GM21528 (cell line): ENCODE data around the gene CHAC1.

Source experiments
- ATAC-seq: cut with Tn5 transposase; IDR thresholded peaks from one replicate; pipeline ENCODE4 v1.9.1; 2021; ENCODE audit warnings: mild to moderate bottlenecking, moderate library complexity; ENCODE audit not compliant: unreplicated experiment, low FRiP score

The CHAC1 gene

GRCh38 chr15:40922608-40923005 is 30.7 kb upstream of the CHAC1 start:
- no peak for ATAC-seq

GRCh38 chr15:40923551-40923950 is 29.7 kb upstream of the CHAC1 start:
- no peak for ATAC-seq

GRCh38 chr15:40925495-40925862 is 27.8 kb upstream of the CHAC1 start:
- ATAC-seq, result no peak

DNA sequence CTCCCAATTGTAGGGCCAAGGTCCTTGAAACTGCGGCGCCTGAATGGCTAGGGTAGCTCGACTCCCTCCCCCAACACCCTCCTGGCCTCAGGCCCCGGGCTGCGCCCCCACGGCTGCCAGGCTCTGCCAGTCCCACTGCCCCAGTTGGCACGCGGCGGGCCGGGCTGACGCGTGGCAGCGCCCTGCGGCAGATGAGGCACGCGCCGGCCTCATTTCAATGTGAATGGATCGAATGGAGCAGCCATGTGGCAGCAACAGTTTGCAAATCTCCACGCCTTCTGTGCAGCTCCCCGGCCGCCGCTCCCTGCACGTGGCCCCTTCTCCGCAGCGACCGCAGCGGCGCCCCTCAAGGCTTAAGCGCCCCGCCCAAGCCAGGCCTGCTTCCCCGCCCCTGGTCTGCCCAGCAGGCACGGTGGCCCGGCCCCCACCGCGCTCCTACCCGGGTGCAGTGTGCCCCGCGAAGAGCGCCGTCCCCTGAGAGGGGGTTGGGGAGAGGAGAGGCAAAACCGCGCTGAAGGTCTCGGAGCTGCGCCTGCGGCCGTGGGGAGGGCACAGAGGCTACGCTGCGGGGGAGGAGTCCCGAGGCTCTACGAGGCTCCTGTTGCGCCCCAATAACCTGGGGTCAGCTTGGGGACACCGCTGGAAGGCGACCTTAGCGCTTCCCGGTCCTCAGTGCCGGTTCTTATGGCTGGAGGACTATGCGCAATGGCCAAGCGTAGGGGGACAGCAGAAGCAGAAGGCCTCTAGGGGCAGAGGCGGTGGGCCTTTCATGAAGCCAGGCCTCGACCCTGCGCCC is 27.2 kb upstream of the CHAC1 start:
- ATAC-seq, result no peak

DNA sequence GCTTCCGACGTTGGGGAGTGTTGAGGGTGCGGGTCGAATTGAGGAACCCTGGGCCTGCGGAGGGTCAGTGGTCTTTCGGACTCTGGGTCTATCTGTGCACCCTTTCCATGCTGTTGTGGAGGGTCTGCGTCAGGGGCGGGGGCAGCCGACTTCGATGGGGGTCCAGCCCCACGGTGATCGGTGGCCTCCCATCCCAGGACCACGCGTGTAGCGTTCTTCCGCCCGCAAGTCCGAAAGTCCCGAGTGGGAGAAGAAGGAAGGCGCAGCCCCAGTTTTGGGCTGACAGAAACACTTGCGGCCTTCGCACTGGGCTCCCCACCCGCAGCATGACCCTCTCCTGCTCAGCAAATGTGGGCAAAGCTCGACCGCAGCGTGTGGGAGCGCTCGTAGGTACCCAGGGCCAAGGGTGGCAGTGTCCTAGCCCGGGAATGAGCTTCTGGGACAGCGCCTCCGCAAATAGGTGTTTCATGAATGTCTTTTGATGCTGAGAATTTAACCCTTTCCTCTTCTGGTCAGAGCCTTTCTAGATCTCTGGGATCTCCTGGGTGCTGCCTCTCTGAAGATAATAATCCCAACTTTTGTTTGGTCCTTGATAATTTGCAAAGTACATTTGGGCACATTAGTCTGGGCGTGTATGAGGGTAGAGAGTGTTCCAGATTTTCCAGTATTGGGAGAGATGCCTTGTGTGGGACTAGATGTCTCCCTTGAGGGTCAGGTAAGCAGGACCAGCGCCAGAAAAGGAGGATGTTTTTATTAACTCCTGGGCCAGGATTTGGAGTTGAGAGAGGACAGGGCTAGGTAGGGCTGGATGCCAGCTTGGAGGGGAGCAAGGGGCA is 26.4 kb upstream of the CHAC1 start:
- ATAC-seq, result no peak

GRCh38 chr15:40927495-40927872 is 25.8 kb upstream of the CHAC1 start:
- ATAC-seq, result no peak

DNA sequence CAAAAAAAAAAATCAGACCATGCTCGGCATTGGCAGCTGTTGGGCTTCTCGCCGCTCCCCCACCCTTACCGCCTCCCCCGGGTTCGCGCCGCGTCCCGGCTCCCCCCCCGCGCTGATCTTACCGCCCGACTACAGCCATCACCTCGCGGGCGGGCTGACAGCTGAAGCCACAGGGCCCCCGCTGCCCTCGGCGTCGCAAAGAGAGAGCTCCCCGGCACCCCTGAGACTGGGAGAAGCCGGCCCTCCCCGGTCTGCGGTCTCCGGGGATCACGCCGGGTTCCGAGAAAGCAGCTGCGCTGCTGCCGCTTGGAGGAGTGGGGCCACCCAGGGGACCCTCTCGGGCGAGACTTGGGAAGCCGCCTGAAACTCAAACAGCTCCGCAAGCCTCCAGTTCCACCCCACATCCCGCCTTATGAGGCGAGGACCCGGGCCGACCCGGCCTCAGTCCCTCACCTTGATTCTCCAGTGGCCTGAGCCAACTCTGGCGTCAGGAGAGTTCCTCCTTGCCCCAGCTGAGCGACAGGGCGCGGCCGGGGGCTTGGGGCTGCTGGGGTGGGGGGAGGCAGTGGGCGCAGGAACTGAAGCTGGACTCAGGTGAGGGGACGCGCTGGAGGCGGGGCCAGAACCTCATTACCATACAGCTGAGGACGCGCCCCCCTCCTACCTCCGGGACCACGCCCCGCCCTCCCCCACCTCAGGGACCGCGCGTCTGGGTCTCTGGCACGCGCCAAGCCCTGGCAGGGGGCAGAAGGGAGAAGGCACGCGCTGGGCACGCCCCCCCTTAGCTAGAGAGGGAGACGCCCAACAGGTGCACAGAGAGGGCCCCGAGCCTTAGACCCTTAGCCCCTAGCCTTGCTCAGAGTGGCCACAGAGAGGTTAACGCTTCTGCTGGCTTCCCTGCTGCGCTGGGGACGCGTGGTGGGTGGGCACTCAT is 25.1 kb upstream of the CHAC1 start:
- ATAC-seq, result no peak

DNA sequence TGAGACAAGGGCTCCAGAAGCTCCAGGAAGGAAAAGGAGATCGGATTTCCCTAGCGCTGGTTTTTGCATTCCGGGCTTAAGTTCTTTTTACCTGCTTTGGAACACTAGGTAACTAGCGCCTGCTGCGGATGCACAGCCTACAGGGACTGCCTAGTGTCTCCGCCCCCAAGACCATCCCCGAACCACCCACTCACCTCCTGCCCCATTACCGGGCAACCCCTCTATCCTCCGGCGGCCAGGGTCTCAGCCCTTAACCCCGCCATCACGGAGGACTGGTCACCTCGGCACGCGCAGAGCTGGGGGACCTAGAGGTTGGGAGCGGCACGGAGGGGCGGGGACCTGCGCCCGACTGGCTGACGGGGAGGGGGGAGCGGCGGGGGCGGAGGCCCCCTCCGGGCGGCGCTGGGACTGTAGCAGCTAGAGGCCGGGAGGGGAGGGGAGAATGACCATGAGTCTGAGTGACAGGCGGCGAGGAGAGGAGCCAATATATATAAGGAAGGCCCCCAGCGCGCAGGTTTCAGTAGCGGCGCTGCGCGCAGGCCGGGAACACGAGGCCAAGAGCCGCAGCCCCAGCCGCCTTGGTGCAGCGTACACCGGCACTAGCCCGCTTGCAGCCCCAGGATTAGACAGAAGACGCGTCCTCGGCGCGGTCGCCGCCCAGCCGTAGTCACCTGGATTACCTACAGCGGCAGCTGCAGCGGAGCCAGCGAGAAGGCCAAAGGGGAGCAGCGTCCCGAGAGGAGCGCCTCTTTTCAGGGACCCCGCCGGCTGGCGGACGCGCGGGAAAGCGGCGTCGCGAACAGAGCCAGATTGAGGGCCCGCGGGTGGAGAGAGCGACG is 24.2 kb upstream of the CHAC1 start, which contains the start of gene DLL4:
Gene DLL4, plus strand, starts transcription at position 520 of the 839 bp plus-strand sequence. CDS start 329 bp downstream, outside the sequence.
- ATAC-seq, result no peak

GRCh38 chr15:40929660-40930429 is 23.4 kb upstream of the CHAC1 start:
- ATAC-seq, result no peak

GRCh38 chr15:40930430-40931299 is 22.6 kb upstream of the CHAC1 start:
- ATAC-seq, result no peak

DNA sequence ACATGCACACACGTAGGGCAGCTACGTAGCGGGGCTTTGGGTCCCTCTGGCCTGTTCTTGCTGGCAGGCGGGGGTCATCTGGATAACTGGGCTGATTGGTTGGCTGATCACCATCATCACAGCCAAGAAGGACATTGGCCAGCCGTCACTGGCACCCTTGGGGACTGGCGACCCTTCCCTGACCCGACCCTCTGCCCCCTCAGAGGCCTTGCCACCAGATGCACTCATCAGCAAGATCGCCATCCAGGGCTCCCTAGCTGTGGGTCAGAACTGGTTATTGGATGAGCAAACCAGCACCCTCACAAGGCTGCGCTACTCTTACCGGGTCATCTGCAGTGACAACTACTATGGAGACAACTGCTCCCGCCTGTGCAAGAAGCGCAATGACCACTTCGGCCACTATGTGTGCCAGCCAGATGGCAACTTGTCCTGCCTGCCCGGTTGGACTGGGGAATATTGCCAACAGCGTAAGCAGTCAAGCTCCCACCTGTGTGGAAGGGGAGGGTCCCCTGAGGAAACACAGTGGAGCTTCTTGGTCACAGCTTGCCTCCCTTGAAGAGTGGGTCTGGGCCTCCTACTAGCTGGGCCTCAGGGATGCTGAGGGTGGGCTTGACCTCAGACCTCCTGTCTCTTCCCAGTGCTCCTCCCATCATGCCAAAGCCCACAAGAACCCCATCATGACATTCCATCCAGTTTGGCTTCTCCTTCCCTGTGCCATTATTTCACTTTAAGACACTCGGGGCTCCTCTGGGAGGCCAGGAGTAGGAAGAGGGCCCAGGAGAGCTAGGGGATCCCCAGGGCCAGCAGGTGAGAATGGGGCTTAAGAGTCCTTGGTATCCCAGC is 21.8 kb upstream of the CHAC1 start:
- ATAC-seq, result no peak

GRCh38 chr15:40932156-40932555 is 21.1 kb upstream of the CHAC1 start:
- ATAC-seq, result no peak

- ATAC-seq, result no peak
Measured at GRCh38 chr15:40932649-40933516, 20.4 kb upstream of the CHAC1 start.

DNA sequence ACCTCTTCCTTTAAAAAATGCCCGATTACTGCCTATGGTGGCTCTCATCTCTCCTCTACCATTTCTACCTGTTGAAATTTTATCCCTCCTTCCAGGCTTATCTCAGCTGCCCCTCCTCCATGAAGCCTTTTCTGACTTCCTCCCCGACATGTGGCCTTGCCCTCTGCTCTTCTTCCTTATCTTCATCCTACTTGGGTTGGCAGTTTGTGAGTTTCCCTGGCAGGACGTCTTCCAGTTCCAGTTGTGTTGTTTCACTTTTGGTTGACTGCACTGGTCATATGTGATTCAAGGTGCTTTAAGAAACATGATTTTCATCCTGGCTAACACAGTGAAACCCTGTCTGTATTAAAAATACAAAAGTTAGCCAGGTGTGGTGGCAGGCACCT is 19.8 kb upstream of the CHAC1 start:
- ATAC-seq, result no peak

GRCh38 chr15:40934457-40934856 is 18.8 kb upstream of the CHAC1 start:
- no peak for ATAC-seq

GRCh38 chr15:40936234-40936708 is 17.0 kb upstream of the CHAC1 start:
- no peak for ATAC-seq
